ENCODE data around the gene CACFD1.

- no peak for TF ChIP-seq CTCF (IDR thresholded peaks at IDR 0.05)
- no peak for TF ChIP-seq ZFX (IDR thresholded peaks at IDR 0.05; ENCODE audit: borderline replicate concordance)
Measured at GRCh38 chr9:133477461-133477860, 17.7 kb downstream of the CACFD1 start.
